Measurements from ENCODE around the gene ANXA9.

DNA sequence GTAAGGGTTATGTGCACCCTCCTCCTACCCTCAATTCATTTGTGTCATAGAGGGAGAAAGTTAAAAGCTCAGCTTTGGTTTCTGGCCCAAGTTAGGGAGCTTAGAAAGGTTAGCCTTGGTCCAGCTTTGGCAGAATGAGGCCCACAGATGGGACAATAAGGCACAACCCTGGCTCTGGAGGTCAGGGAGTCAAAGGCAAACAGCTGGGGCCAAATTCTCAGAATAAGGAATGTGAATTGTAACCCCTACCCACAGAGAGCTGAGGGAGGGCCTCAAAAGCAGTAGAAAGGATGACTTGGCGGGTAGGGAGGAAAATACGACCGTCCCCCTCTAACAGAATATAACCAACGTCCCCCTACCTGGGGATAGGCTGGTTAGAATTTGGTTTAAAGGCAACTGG lies 16.5 kb upstream of the ANXA9 start:
- TF ChIP-seq, protein P1, sequence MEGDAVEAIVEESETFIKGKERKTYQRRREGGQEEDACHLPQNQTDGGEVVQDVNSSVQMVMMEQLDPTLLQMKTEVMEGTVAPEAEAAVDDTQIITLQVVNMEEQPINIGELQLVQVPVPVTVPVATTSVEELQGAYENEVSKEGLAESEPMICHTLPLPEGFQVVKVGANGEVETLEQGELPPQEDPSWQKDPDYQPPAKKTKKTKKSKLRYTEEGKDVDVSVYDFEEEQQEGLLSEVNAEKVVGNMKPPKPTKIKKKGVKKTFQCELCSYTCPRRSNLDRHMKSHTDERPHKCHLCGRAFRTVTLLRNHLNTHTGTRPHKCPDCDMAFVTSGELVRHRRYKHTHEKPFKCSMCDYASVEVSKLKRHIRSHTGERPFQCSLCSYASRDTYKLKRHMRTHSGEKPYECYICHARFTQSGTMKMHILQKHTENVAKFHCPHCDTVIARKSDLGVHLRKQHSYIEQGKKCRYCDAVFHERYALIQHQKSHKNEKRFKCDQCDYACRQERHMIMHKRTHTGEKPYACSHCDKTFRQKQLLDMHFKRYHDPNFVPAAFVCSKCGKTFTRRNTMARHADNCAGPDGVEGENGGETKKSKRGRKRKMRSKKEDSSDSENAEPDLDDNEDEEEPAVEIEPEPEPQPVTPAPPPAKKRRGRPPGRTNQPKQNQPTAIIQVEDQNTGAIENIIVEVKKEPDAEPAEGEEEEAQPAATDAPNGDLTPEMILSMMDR (IDR thresholded peaks at IDR 0.05; ENCODE audit: insufficient read depth, low read length) = no peak
- TF ChIP-seq GABPA (IDR thresholded peaks at IDR 0.05; ENCODE audit: low read depth) = no peak
- TF ChIP-seq REST (IDR thresholded peaks at IDR 0.05; ENCODE audit: insufficient replicate concordance, low read depth) = no peak
